K562 treated with DMSO at 1 percent for 4 hours (cell line): ENCODE data around the gene ITGB1BP1. TPM values are rescaled to one million over a fixed set of nuclear protein-coding genes. Genes with fewer than 3 reads are reported as not detected.

ENCODE experiments used
- total RNA-seq: library from RNA; unstranded; fragments of 300-600 nt; gene quantifications from 2 replicates; pipeline ENCODE4 v1.2.3, GENCODE V29; 2022; ENCODE audit not compliant: insufficient read depth

The ITGB1BP1 gene, protein sequence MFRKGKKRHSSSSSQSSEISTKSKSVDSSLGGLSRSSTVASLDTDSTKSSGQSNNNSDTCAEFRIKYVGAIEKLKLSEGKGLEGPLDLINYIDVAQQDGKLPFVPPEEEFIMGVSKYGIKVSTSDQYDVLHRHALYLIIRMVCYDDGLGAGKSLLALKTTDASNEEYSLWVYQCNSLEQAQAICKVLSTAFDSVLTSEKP
- 39.8 and 40.3 TPM in 2 replicates for total RNA-seq

DNA sequence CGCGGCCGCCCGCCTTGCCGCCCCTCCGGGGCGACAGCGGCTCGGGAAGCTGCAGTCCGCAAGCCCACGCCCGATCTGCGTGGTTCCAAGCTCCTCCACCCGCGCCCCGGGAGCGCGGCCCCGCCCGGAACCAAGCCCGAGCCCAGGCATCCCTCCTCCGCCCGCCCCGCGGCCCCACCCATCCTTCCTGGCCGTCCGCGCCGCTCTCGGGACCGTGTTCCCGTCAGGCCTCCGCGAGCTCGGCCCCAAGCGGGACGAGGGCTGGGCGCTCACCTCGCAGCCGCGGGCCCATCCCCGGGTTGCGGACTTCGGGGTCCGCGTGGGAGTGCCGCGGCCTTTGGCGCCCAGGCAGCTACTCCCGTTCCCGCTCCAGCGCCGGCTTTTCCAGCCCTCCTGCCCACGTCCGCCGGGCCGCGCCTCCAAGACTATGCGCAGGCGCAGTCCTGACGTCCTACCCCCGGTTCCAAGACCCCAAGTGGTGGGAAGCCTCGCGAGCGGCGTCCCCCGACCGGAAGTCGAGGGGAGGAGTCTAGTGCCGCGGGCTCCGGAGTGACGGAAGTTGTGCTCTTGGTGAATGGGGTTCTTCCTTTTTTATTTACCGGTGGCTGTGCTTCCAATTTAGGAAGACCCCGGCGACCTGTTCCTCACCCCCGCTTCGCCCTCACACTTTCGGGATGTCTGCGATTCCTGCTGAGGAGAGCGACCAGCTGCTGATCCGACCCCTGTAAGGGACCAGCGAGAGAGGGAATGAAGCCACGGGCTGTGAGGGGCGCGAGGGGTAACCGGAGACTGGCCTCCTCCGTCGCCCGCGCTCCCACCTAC is at the start of gene ITGB1BP1, which contains the start of gene CPSF3:
TSS of gene ITGB1BP1 (minus strand) at position 429 of the 822 bp plus-strand sequence. CDS start 4,831 bp downstream, outside the sequence.
TSS of gene CPSF3 (plus strand) at position 555 of the 822 bp plus-strand sequence. CDS start at position 675, 120 bp downstream.

Other genes with a start within 250 kb of the ITGB1BP1 start
- gene ASAP2, start 216.7 kb downstream of the ITGB1BP1 start, total RNA-seq, result 3.0 and 3.3 TPM in 2 replicates
- gene CPSF3, start 126 bp upstream of the ITGB1BP1 start, total RNA-seq, result 36.3 and 39.1 TPM in 2 replicates
- gene IAH1, start 51.0 kb upstream of the ITGB1BP1 start, total RNA-seq, result 0.43 and 0.71 TPM in 2 replicates
- 17.5 and 20.0 TPM in 2 replicates for gene ADAM17, start 132.3 kb upstream of the ITGB1BP1 start, total RNA-seq
- gene YWHAQ, start 207.5 kb upstream of the ITGB1BP1 start, total RNA-seq, result 124 and 131 TPM in 2 replicates